HL-60 (cell line): ENCODE results near the gene ARL3.
"Not testable (repeated sequence)": the region's sequence is repeated elsewhere in the genome, so short reads cannot be mapped to it uniquely, and the experiment has no call there.

Source experiments
- DNase-seq, 2 experiments: peaks; one replicate each; pipeline ENCODE4 v3.0.0-alpha.2; 2010 to 2020; ENCODE audit warnings: low read depth in 1 of 2, low spot score in 1 of 2
- H3K27ac ChIP-seq: fragments of 250-450 bp; sonication (Bioruptor Pico); replicated peaks from 2 replicates; pipeline ENCODE4 v1.5.1; 2020; ENCODE audit warnings: mild to moderate bottlenecking, moderate library complexity
- H3K27me3 ChIP-seq: fragments of 250-450 bp; sonication (Bioruptor Pico); 2 replicates; pipeline ENCODE4 v1.5.1; 2021; ENCODE audit warnings: mild to moderate bottlenecking, moderate library complexity; ENCODE audit not compliant: insufficient read depth, poor library complexity, severe bottlenecking
- H3K4me3 ChIP-seq: replicated peaks from 2 replicates; pipeline ENCODE4 v1.5.1; 2011; ENCODE audit warnings: mild to moderate bottlenecking, control low read depth, low read length; ENCODE audit not compliant: insufficient read depth
- CTCF ChIP-seq: IDR thresholded peaks from one replicate; pipeline ENCODE4 v1.5.1; 2011; ENCODE audit warnings: low read length, control low read depth, inconsistent platforms; ENCODE audit not compliant: insufficient read depth
- GABPA ChIP-seq: IDR thresholded peaks from 2 replicates; pipeline ENCODE4 v1.6.1; 2012; ENCODE audit warnings: low read depth
- POLR2AphosphoS5 ChIP-seq: IDR thresholded peaks from 2 replicates; pipeline ENCODE4 v1.6.1; 2012; ENCODE audit warnings: low read depth
- REST ChIP-seq: IDR thresholded peaks from 2 replicates; pipeline ENCODE4 v1.6.1; 2012; ENCODE audit warnings: low read depth; ENCODE audit not compliant: insufficient replicate concordance
- SPI1 ChIP-seq: IDR thresholded peaks from 2 replicates; pipeline ENCODE4 v1.6.1; 2012; ENCODE audit warnings: low read depth, mild to moderate bottlenecking, borderline replicate concordance

Gene ARL3

GRCh38 chr10:102701272-102701671 lies 12.9 kb downstream of the ARL3 start:
- TF ChIP-seq SPI1 (no peak), CTCF (no peak), POLR2AphosphoS5 (no peak), REST (no peak), GABPA (no peak)
- no peak overlapping the region for H3K4me3 ChIP-seq

GRCh38 chr10:102698894-102699293 lies 15.3 kb downstream of the ARL3 start:
- TF ChIP-seq SPI1 (no peak), GABPA (no peak), CTCF (no peak), REST (no peak), POLR2AphosphoS5 (no peak)
- no peak for DNase-seq
- no peak overlapping the region for H3K4me3 ChIP-seq
- H3K27ac ChIP-seq, result no peak overlapping the region
- H3K27me3 ChIP-seq, result no peaks in the 10 kb centered on the region

More at GRCh38 chr10:102701272-102701671, 12.9 kb downstream of the ARL3 start:
- Histone ChIP-seq H3K27ac (no peak overlapping the region), H3K27me3 (no peaks in the 10 kb centered on the region)
- DNase-seq, result no peak

GRCh38 chr10:102696736-102697135 lies 17.5 kb downstream of the ARL3 start:
- no peak for TF ChIP-seq SPI1
- no peak for TF ChIP-seq CTCF
- no peak for TF ChIP-seq GABPA
- TF ChIP-seq REST, result no peak
- no peak for TF ChIP-seq POLR2AphosphoS5
- Histone ChIP-seq H3K27me3 (no peaks in the 10 kb centered on the region), H3K27ac (no peak overlapping the region), H3K4me3 (no peak overlapping the region)
- no peak for DNase-seq

GRCh38 chr10:102695401-102695800 lies 18.8 kb downstream of the ARL3 start:
- not testable (repeated sequence) for H3K27me3 ChIP-seq, H3K4me3 ChIP-seq, H3K27ac ChIP-seq, DNase-seq
